Endothelial cell of umbilical vein (primary cell): ENCODE data around the gene SOD3. TPM values are rescaled to one million over a fixed set of nuclear protein-coding genes. Genes with fewer than 3 reads are reported as not detected.

ENCODE experiments used
- BruUV-seq: library from RNA; stranded (reverse); fragments of 400-500 nt; replicated peaks from 2 replicates; lab custom pipeline; 2021; lab: Mats Ljungman, UMichigan
- CTCF ChIA-PET: fragments of 300-600, 350-600 bp; sonication (Branson Sonifier 250); formaldehyde crosslinking; loops from one replicate; lab custom pipeline; 2021; ENCODE audit warnings: antibody characterized with exemption, inconsistent platforms; lab: Charles Lee
- POLR2A ChIA-PET: fragments of 300-600, 350-600 bp; sonication (Branson Sonifier 250); formaldehyde crosslinking; loops from one replicate; lab custom pipeline; 2021; ENCODE audit warnings: antibody characterized with exemption, inconsistent platforms; lab: Charles Lee
- DNase-seq: peaks from one replicate; pipeline ENCODE4 v3.0.0-alpha.2; 2011; ENCODE audit warnings: low read depth, low spot score
- FAIRE-seq: peaks from 2 replicates; lab custom pipeline; 2011; peaks lifted over from hg19 to GRCh38; lab: Jason Lieb, UNC
- H2AFZ ChIP-seq: 2 replicates; pipeline ENCODE4 v1.6.0; 2012; ENCODE audit warnings: low read depth, low read length, control low read depth, inconsistent platforms
- H3K27ac ChIP-seq: 2 replicates; pipeline ENCODE4 v1.5.1; 2011; ENCODE audit warnings: low read depth, mild to moderate bottlenecking, control low read depth, low read length, moderate library complexity; ENCODE audit not compliant: insufficient read depth
- H3K27me3 ChIP-seq, 2 experiments: 2 replicates each; pipeline versions ENCODE4 v1.6.0 to v1.6.1; 2011; ENCODE audit warnings: low read length in 2 of 2, mixed read lengths in 1 of 2; ENCODE audit not compliant: control insufficient read depth in 2 of 2, insufficient read depth in 2 of 2
- H3K36me3 ChIP-seq, 2 experiments: 2 replicates in 1 of 2; 3 replicates in 1 of 2; pipeline ENCODE4 v1.5.1; 2011; ENCODE audit warnings: low read length in 2 of 2, mild to moderate bottlenecking in 1 of 2, moderate library complexity in 1 of 2; ENCODE audit not compliant: control insufficient read depth in 2 of 2, insufficient read depth in 2 of 2; ENCODE audit errors: extremely low read depth in 1 of 2
- H3K4me1 ChIP-seq: 3 replicates; pipeline ENCODE4 v1.5.1; 2011; ENCODE audit warnings: mild to moderate bottlenecking, low read length; ENCODE audit not compliant: control insufficient read depth, insufficient read depth; ENCODE audit errors: extremely low read depth
- H3K4me2 ChIP-seq: 2 replicates; pipeline ENCODE4 v1.6.1; 2011; ENCODE audit warnings: low read length, control low read depth, mixed read lengths; ENCODE audit not compliant: insufficient read depth
- H3K4me3 ChIP-seq, 3 experiments: fragments of 200-600 bp in 1 of 3; sonication (generic), shearing (Covaris generic) in 1 of 3; replicated peaks in 1 of 3; 2 replicates each; pipeline ENCODE4 v1.5.1; 2011 to 2016; ENCODE audit warnings: control low read depth in 3 of 3, low read length in 3 of 3, mild to moderate bottlenecking in 2 of 3, inconsistent platforms in 1 of 3, low read depth in 1 of 3, moderate library complexity in 1 of 3; ENCODE audit not compliant: insufficient read depth in 1 of 3
- H3K79me2 ChIP-seq: 2 replicates; pipeline ENCODE4 v1.6.0; 2012; ENCODE audit warnings: low read length, inconsistent platforms; ENCODE audit not compliant: control insufficient read depth, insufficient read depth
- H3K9ac ChIP-seq: replicated peaks from 2 replicates; pipeline ENCODE3; 2011; ENCODE audit warnings: low read length, control low read depth; ENCODE audit not compliant: insufficient read depth; ENCODE audit errors: extremely low read depth
- H3K9me1 ChIP-seq: replicated peaks from 3 replicates; pipeline ENCODE4 v1.6.0; 2011; ENCODE audit warnings: mild to moderate bottlenecking, low read length; ENCODE audit not compliant: control insufficient read depth, insufficient read depth; ENCODE audit errors: extremely low read depth
- H3K9me3 ChIP-seq: replicated peaks from 2 replicates; pipeline ENCODE4 v1.5.1; 2012; ENCODE audit warnings: low read length, inconsistent platforms; ENCODE audit not compliant: control insufficient read depth, insufficient read depth
- H4K20me1 ChIP-seq: replicated peaks from 2 replicates; pipeline ENCODE3; 2011; ENCODE audit warnings: mild to moderate bottlenecking, low read length; ENCODE audit not compliant: control insufficient read depth, insufficient read depth; ENCODE audit errors: extremely low read depth
- CTCF ChIP-seq, 2 donors: IDR thresholded peaks; 1 replicate in 1 of 2; 2 replicates in 1 of 2; pipeline ENCODE4 v1.5.1; 2011; ENCODE audit warnings: low read length in 2 of 2, mild to moderate bottlenecking in 2 of 2, moderate library complexity in 2 of 2, control low read depth in 1 of 2, inconsistent platforms in 1 of 2, low read depth in 1 of 2; ENCODE audit not compliant: insufficient read depth in 1 of 2; ENCODE audit errors: extremely low read depth in 1 of 2
- EZH2 ChIP-seq: IDR thresholded peaks from 2 replicates; pipeline ENCODE4 v1.6.1; 2012; ENCODE audit warnings: borderline replicate concordance, low read depth, mild to moderate bottlenecking, moderate library complexity, low read length, inconsistent platforms; ENCODE audit not compliant: severe bottlenecking
- FOS ChIP-seq: IDR thresholded peaks from 2 replicates; pipeline ENCODE4 v1.6.1; 2011; ENCODE audit warnings: mild to moderate bottlenecking, low read length, moderate library complexity, borderline replicate concordance; ENCODE audit not compliant: insufficient read depth
- GATA2 ChIP-seq: IDR thresholded peaks from 2 replicates; pipeline ENCODE4 v1.7.0; 2011; ENCODE audit warnings: low read depth, mild to moderate bottlenecking, moderate library complexity, mixed read lengths, low read length; ENCODE audit not compliant: insufficient read length, insufficient read depth
- JUN ChIP-seq: IDR thresholded peaks from 2 replicates; pipeline ENCODE4 v1.6.1; 2011; ENCODE audit warnings: borderline replicate concordance, low read depth; ENCODE audit not compliant: insufficient read length, insufficient read depth
- MAX ChIP-seq: IDR thresholded peaks from 2 replicates; pipeline ENCODE4 v1.6.1; 2011; ENCODE audit not compliant: insufficient read depth, insufficient read length
- MYC ChIP-seq: IDR thresholded peaks from one replicate; pipeline ENCODE4 v1.6.1; 2011; ENCODE audit warnings: mild to moderate bottlenecking, low read depth, low read length
- POLR2A ChIP-seq: IDR thresholded peaks from 2 replicates; pipeline ENCODE4 v1.6.1; 2012; ENCODE audit warnings: low read depth, mild to moderate bottlenecking, control low read depth, low read length
- POLR2AphosphoS5 ChIP-seq: IDR thresholded peaks from 2 replicates; pipeline ENCODE4 v1.6.1; 2012; ENCODE audit warnings: low read depth, mild to moderate bottlenecking, control low read depth, low read length, moderate library complexity; ENCODE audit not compliant: insufficient read depth
- dilution Hi-C: fragments of 300-500 bp; cut with MboI; formaldehyde crosslinking; loops from one replicate; pipeline ENCODE4 v1.15.0; 2019; ENCODE audit warnings: low sequenced_read_pairs; ENCODE audit not compliant: extremely low pct_ligation_motif_present
- intact Hi-C: fragments of 100-400 bp; cut with micrococcal nuclease; formaldehyde crosslinking; loops from one replicate; pipeline ENCODE4 v1.10.0; 2022
- polyA plus RNA-seq, 4 experiments: library from polyadenylated mRNA; depleted of rRNA in 3 of 4; stranded (reverse) in 3 of 4; unstranded in 1 of 4; fragments of >200 nt; gene quantifications; 2 replicates each; pipeline versions ENCODE4 v1.2.1 to v1.2.3, GENCODE V29; 2011 to 2012; ENCODE audit warnings: missing spikeins in 1 of 4
- total RNA-seq: library from RNA; stranded (reverse); gene quantifications from 2 replicates; pipeline ENCODE4 v1.2.3, GENCODE V29; 2021

The SOD3 gene
- total and polyA plus RNA-seq, 2 donors (not counting 3 experiments of a cell fraction or from before 2014, with no cell fraction given), result not detected

- Histone ChIP-seq H3K9me1 (no peaks in the 10 kb centered on the region), H4K20me1 (no peaks in the 10 kb centered on the region), H2AFZ (no peak overlapping the region), H3K36me3 (no peaks in the 10 kb centered on the region), H3K4me1 (no peaks in the 10 kb centered on the region), H3K4me2 (no peak overlapping the region), H3K79me2 (no peaks in the 10 kb centered on the region), H3K9ac (no peak overlapping the region), H3K9me3 (no peaks in the 10 kb centered on the region), H3K4me3 (no peak overlapping the region), H3K27me3 (no peaks in the 10 kb centered on the region), H3K27ac (no peak overlapping the region)
- DNase-seq (peak; percentile 18), FAIRE-seq (no peak)
- CTCF ChIA-PET, result no interaction called here
- intact Hi-C loops, result no loop called here
- POLR2A ChIA-PET, result interaction anchor here (0.7 kb wide), 1 partner anchor 81 kb away, joined by 3 read pairs; no protein-coding TSS in a partner anchor
- BruUV-seq, result no TSS peak
- dilution Hi-C loops, result no loop called here
- TF ChIP-seq FOS, result peak; percentile 73
- TF ChIP-seq CTCF (IDR thresholded peaks at IDR 0.05; ENCODE audit: extremely low read depth in 1 of 2, insufficient read depth in 1 of 2, low read depth in 1 of 2, low read length in 2 of 2), result no peak
- no peak for TF ChIP-seq GATA2
- no peak for TF ChIP-seq POLR2A
Observed at GRCh38 chr4:24770032-24770584, 25.3 kb upstream of the SOD3 start.

GRCh38 chr4:24770667-24771066 lies 24.7 kb upstream of the SOD3 start:
- Histone ChIP-seq H4K20me1 (no peaks in the 10 kb centered on the region), H3K9me3 (no peaks in the 10 kb centered on the region), H3K4me3 (no peak overlapping the region), H3K36me3 (no peaks in the 10 kb centered on the region), H3K4me1 (no peaks in the 10 kb centered on the region), H3K79me2 (no peaks in the 10 kb centered on the region), H3K27me3 (no peaks in the 10 kb centered on the region), H2AFZ (no peak overlapping the region), H3K4me2 (no peak overlapping the region), H3K27ac (no peak overlapping the region), H3K9me1 (no peaks in the 10 kb centered on the region), H3K9ac (no peak overlapping the region)
- DNase-seq (no peak), FAIRE-seq (no peak)
- POLR2A ChIA-PET, result interaction anchor here (0.7 kb wide), 1 partner anchor 80 kb away, joined by 3 read pairs; no protein-coding TSS in a partner anchor
- BruUV-seq, result no TSS peak
- TF ChIP-seq FOS (no peak), POLR2AphosphoS5 (no peak), JUN (no peak), EZH2 (no peak), MYC (no peak), GATA2 (no peak), POLR2A (no peak), CTCF (IDR thresholded peaks at IDR 0.05; ENCODE audit: extremely low read depth in 1 of 2, insufficient read depth in 1 of 2, low read depth in 1 of 2, low read length in 2 of 2) (no peak), MAX (no peak)
- intact Hi-C loops (no loop called here), dilution Hi-C loops (no loop called here)
- CTCF ChIA-PET, result no interaction called here
